Chondrocyte (in vitro differentiated cells): Measurements from ENCODE around the gene RTP3. TPM values are rescaled to one million over a fixed set of nuclear protein-coding genes. Genes with fewer than 3 reads are reported as not detected.

Experiments
- DNase-seq: peaks from one replicate; pipeline ENCODE4 v3.0.0; 2021; ENCODE audit warnings: mixed read lengths, low spot score
- H3K27ac Mint-ChIP-seq: one replicate; pipeline ENCODE4 v1.8.0; 2021; ENCODE audit warnings: mild to moderate bottlenecking, moderate library complexity, mixed read lengths; ENCODE audit not compliant: unreplicated experiment
- H3K27me3 Mint-ChIP-seq: 2 replicates; pipeline ENCODE4 v1.8.0; 2021; ENCODE audit warnings: low read depth, mixed read lengths
- H3K36me3 Mint-ChIP-seq: 2 replicates; pipeline ENCODE4 v1.8.0; 2021; ENCODE audit warnings: low read depth, mixed read lengths
- H3K4me1 Mint-ChIP-seq: 2 replicates; pipeline ENCODE4 v1.8.0; 2021; ENCODE audit warnings: low read depth, mild to moderate bottlenecking, mixed read lengths
- H3K4me3 Mint-ChIP-seq: one replicate; pipeline ENCODE4 v1.8.0; 2021; ENCODE audit warnings: mild to moderate bottlenecking, moderate library complexity, mixed read lengths; ENCODE audit not compliant: unreplicated experiment
- H3K9me3 Mint-ChIP-seq: 2 replicates; pipeline ENCODE4 v1.8.0; 2021; ENCODE audit warnings: low read depth, mixed read lengths
- CTCF ChIP-seq: fragments of 200-600 bp; sonication (generic); IDR thresholded peaks from 2 replicates; pipeline ENCODE4 v1.5.0; 2021; ENCODE audit warnings: antibody characterized with exemption, mild to moderate bottlenecking, moderate library complexity
- total RNA-seq: library from RNA; stranded (reverse); gene quantifications from 3 replicates; pipeline ENCODE4 v1.2.1, GENCODE V29; 2021

Gene RTP3
- total RNA-seq, 1 donor from 2014 or later, result not detected

DNA sequence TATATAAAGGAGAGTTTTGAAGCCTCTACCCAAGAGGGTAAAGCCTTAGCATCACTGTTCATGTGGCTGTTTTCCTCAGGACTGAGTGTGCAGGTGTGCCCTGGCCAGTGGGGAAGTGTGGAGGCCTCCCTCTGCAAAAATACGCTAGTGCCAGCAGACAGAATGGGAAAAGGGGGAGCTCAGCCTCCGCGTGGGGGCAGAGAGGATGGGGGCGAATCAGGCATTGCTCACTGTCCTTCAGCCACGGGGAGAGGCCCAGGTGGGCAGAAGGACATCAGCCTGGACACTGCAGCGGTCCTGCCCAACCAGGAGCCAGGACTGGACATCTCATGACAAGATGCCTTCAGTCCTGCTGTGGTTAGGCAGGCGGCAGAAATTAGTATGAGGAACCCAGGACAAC is 43.2 kb upstream of the RTP3 start:
- no peak for TF ChIP-seq CTCF
- Mint-ChIP-seq H3K9me3 (no peaks in the 10 kb centered on the region), H3K27ac (no peak overlapping the region), H3K27me3 (peaks cover 35% of the 10 kb centered on the region), H3K36me3 (no peaks in the 10 kb centered on the region), H3K4me3 (no peak overlapping the region), H3K4me1 (no peaks in the 10 kb centered on the region)
- no peak for DNase-seq

GRCh38 chr3:46455231-46456115 is 42.3 kb upstream of the RTP3 start:
- H3K9me3 Mint-ChIP-seq, result peaks cover 3% of the 10 kb centered on the region
- H3K27ac Mint-ChIP-seq, result no peak overlapping the region
- H3K4me3 Mint-ChIP-seq, result no peak overlapping the region
- peaks cover 43% of the 10 kb centered on the region for H3K27me3 Mint-ChIP-seq
- TF ChIP-seq CTCF, result no peak
- no peaks in the 10 kb centered on the region for H3K4me1 Mint-ChIP-seq
- no peaks in the 10 kb centered on the region for H3K36me3 Mint-ChIP-seq
- no peak for DNase-seq

DNA sequence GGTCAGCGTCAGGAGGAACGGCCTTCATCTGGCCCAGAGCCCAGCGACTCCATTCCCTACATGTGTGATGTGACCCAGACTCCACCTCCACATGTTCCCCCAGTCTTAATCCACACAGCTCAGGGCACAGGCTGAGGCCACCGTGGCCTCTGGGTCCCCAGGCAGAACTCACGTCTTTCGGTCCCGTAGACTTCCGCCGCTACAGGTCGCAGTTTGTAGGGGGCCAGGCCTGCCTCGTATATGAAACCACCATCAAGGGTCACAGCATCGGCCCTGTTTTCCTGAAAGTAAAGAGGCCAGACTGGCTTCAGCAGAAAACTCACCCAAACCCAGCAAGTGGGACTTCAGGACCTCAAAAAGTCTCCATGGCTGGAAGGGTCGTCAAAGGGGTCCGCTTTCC is 41.7 kb upstream of the RTP3 start:
- Mint-ChIP-seq H3K9me3 (peaks cover 9% of the 10 kb centered on the region), H3K4me3 (no peak overlapping the region), H3K4me1 (no peaks in the 10 kb centered on the region), H3K27ac (no peak overlapping the region), H3K36me3 (no peaks in the 10 kb centered on the region), H3K27me3 (peaks cover 42% of the 10 kb centered on the region)
- TF ChIP-seq CTCF, result no peak
- no peak for DNase-seq

- Mint-ChIP-seq H3K4me1 (no peaks in the 10 kb centered on the region), H3K9me3 (peaks cover 12% of the 10 kb centered on the region), H3K27me3 (peaks cover 24% of the 10 kb centered on the region), H3K36me3 (no peaks in the 10 kb centered on the region), H3K4me3 (no peak overlapping the region), H3K27ac (no peak overlapping the region)
- DNase-seq, result no peak
- no peak for TF ChIP-seq CTCF
Measured at GRCh38 chr3:46460051-46460450, 37.7 kb upstream of the RTP3 start.

DNA sequence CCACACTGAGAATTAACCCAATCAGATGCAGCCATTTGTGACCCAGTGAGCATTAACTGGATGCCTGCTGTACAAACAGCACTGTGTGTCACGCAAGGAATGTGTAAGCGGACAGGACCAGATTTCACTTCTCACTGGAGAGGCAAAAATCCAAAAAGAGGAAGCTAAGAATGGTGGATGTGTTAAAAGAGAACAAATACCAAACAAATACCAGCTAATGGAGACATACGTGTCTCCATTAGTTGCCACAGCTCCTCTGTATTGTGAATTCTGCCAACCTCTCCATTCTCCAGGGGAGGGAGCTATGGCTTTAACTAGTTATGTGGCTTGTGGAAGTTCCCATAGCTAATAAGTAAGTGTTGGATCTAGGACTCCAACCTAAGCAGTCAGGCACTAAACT is 35.7 kb upstream of the RTP3 start:
- no peak overlapping the region for H3K27ac Mint-ChIP-seq
- H3K4me1 Mint-ChIP-seq, result peaks cover 2% of the 10 kb centered on the region
- H3K36me3 Mint-ChIP-seq, result no peaks in the 10 kb centered on the region
- H3K4me3 Mint-ChIP-seq, result no peak overlapping the region
- peaks cover 24% of the 10 kb centered on the region for H3K27me3 Mint-ChIP-seq
- DNase-seq, result no peak
- H3K9me3 Mint-ChIP-seq, result peaks cover 12% of the 10 kb centered on the region
- peak; percentile 16 for TF ChIP-seq CTCF
